ENCODE measurements around the gene IDH3B.
"Not testable (repeated sequence)": the region's sequence is repeated elsewhere in the genome, so short reads cannot be mapped to it uniquely, and the experiment has no call there.

- not testable (repeated sequence) for TF ChIP-seq TAF1 (IDR thresholded peaks at IDR 0.05; ENCODE audit: borderline replicate concordance, low read depth, low read length); POLR2A (IDR thresholded peaks at IDR 0.05; ENCODE audit: low read depth, low read length)
These were observed 20.8 kb upstream of the IDH3B start for GRCh38 chr20:2684817-2685216.
